ENCODE measurements around the gene SETBP1.

SETBP1 gene

DNA sequence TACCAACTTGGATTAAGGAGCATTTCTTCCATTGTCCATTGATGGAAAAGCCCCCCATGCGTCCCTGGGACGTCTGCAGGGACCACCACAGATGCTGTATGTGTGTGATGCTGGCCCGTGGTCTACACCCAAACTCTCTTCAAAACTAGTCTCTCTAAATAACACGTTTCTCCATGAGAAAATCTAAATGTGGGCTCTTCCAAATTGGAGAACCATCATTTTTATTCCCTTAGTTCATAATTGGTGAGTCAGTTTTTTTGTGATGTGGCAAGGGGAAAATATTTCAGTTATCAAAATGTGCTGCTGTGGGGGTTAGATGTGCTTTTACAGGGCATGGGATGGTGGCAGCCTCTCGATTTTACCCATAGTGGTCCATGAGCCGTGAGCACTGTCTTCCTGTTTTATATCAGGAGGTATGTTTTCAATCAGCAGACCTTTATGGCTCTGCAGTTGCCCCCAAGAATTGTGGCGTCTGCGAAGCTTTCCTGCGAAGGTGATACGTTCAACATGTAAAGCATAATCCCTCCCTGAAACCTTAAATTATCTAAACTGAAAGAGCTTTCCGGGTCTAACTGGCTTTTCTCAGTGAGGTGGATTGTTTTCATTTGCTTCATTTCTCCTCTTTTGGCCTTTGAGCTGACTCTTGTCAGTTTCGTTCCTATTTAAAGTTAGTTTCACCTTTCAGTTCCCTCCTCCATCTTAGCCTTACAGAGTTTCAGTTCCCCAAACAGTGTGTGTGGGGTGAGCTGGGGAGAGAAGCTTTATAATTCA is 78.4 kb downstream of the SETBP1 start:
- Histone ChIP-seq H3K36me3 (no peaks in the 10 kb centered on the region), H3K9me3 (no peaks in the 10 kb centered on the region), H3K4me3 (ENCODE audit: low read depth, low read length) (no peak overlapping the region), H3K27me3 (no peaks in the 10 kb centered on the region), H3K4me1 (no peaks in the 10 kb centered on the region)
- DNase-seq = no peak
- TF ChIP-seq, protein P1, sequence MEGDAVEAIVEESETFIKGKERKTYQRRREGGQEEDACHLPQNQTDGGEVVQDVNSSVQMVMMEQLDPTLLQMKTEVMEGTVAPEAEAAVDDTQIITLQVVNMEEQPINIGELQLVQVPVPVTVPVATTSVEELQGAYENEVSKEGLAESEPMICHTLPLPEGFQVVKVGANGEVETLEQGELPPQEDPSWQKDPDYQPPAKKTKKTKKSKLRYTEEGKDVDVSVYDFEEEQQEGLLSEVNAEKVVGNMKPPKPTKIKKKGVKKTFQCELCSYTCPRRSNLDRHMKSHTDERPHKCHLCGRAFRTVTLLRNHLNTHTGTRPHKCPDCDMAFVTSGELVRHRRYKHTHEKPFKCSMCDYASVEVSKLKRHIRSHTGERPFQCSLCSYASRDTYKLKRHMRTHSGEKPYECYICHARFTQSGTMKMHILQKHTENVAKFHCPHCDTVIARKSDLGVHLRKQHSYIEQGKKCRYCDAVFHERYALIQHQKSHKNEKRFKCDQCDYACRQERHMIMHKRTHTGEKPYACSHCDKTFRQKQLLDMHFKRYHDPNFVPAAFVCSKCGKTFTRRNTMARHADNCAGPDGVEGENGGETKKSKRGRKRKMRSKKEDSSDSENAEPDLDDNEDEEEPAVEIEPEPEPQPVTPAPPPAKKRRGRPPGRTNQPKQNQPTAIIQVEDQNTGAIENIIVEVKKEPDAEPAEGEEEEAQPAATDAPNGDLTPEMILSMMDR (IDR thresholded peaks at IDR 0.05; ENCODE audit: low read depth, low read length) = no peak

- Histone ChIP-seq H3K27me3 (no peaks in the 10 kb centered on the region), H3K4me3 (ENCODE audit: low read depth, low read length) (no peak overlapping the region), H3K9me3 (no peaks in the 10 kb centered on the region), H3K36me3 (no peaks in the 10 kb centered on the region), H3K4me1 (no peaks in the 10 kb centered on the region)
- no peak for DNase-seq
- TF ChIP-seq, protein P1 (IDR thresholded peaks at IDR 0.05; ENCODE audit: low read depth, low read length) = no peak
These were observed 79.2 kb downstream of the SETBP1 start for GRCh38 chr18:44759925-44760342.

DNA sequence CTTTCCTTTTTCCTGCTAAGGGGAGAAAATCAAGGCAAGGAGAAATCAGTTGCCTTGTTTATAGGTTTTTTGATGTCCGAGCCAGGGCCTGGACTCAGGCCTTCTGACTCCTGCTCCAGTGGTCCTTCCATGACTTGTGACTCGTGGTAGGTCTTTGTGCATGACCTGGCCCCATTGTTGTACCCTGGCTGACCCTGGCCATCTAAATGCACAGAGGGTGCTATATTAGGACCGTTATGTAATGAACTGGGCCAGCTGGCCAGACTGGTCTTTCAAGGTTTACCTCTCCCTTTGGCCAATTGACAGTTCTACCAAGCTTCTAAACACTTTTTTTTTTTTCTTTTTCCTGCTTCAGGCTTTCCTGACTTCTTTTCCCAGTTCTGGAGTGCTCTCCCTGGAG is 81.1 kb downstream of the SETBP1 start:
- H3K36me3 ChIP-seq = no peaks in the 10 kb centered on the region
- TF ChIP-seq, protein P1 (IDR thresholded peaks at IDR 0.05; ENCODE audit: low read depth, low read length) = no peak
- DNase-seq = no peak
- H3K4me3 ChIP-seq (ENCODE audit: low read depth, low read length) = no peak overlapping the region
- H3K4me1 ChIP-seq = no peaks in the 10 kb centered on the region
- H3K27me3 ChIP-seq = no peaks in the 10 kb centered on the region
- H3K9me3 ChIP-seq = no peaks in the 10 kb centered on the region

GRCh38 chr18:44763327-44763726 is 82.6 kb downstream of the SETBP1 start:
- no peaks in the 10 kb centered on the region for H3K4me1 ChIP-seq
- DNase-seq = no peak
- TF ChIP-seq, protein P1 (IDR thresholded peaks at IDR 0.05; ENCODE audit: low read depth, low read length) = no peak

DNA sequence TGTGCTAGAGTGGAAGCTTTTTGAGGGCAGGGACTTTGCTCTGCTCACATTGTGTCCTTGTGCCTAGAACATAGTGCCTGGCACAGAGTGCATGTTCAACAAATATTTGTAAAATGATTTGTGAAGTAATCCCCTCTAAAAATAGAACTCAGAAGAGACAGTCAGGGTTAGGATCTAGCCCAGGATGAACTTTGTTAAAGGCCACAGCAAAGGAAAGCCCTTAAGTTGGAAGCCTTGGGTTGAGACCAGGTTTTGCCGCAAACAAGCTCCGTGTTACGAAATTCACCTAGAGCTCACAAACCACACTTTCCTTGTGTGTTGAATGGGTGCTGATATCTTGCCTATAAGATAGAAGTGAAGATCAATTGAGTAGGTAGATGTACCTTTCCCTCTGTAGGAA is 84.2 kb downstream of the SETBP1 start:
- TF ChIP-seq, protein P1 (IDR thresholded peaks at IDR 0.05; ENCODE audit: low read depth, low read length) = no peak
- no peaks in the 10 kb centered on the region for H3K36me3 ChIP-seq
- H3K9me3 ChIP-seq = no peaks in the 10 kb centered on the region
- H3K4me3 ChIP-seq (ENCODE audit: low read depth, low read length) = no peak overlapping the region
- H3K4me1 ChIP-seq = no peaks in the 10 kb centered on the region
- DNase-seq = no peak
- H3K27me3 ChIP-seq = no peaks in the 10 kb centered on the region

More at GRCh38 chr18:44763327-44763726, 82.6 kb downstream of the SETBP1 start:
- Histone ChIP-seq H3K27me3 (no peaks in the 10 kb centered on the region), H3K4me3 (ENCODE audit: low read depth, low read length) (no peak overlapping the region), H3K9me3 (no peaks in the 10 kb centered on the region), H3K36me3 (no peaks in the 10 kb centered on the region)

DNA sequence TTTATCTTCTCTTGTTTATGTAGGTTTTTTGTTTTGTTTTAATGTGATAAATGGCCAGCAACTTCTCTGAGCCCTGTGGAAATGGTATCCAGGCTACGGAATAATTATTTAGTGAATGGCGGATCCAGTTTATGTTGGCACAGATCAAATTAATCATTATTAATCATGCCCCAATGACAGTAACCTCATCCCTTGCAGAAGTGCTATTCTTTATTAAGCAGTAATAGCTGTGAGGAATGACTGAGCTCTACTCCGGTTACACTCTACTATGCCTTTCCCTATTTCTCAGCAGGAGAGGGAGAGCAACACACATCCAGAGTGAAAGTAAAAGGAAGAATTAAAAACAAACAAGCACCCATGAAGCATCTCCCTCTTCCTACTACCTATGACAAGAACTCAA is 84.8 kb downstream of the SETBP1 start:
- Histone ChIP-seq H3K4me3 (ENCODE audit: low read depth, low read length) (no peak overlapping the region), H3K27me3 (no peaks in the 10 kb centered on the region), H3K36me3 (no peaks in the 10 kb centered on the region), H3K4me1 (no peaks in the 10 kb centered on the region), H3K9me3 (no peaks in the 10 kb centered on the region)
- no peak for DNase-seq
- TF ChIP-seq, protein P1 (IDR thresholded peaks at IDR 0.05; ENCODE audit: low read depth, low read length) = no peak
